Measurements from ENCODE around the gene CAMK4. TPM values are rescaled to one million over a fixed set of nuclear protein-coding genes. Genes with fewer than 3 reads are reported as not detected.

The CAMK4 gene
- total RNA-seq, 4 donors from 2014 or later = 0.45 to 2.5 (median 1.4) TPM

GRCh38 chr5:111513131-111513520 lies 288.9 kb downstream of the CAMK4 start:
- Histone ChIP-seq H3K9me3 (no peaks in the 10 kb centered on the region), H3K36me3 (no peaks in the 10 kb centered on the region), H3K27me3 (no peaks in the 10 kb centered on the region), H3K4me3 (replicated peaks in 1 of 3) (peak overlapping the region in 2 of 3 donors; percentile 27 to 72), H3K27ac (peak overlapping the region; percentile 61 to 93 (median 72)), H3K4me1 (peaks cover 4 to 5% of the 10 kb centered on the region in 2 donors)
- intact Hi-C loops (cut with DNase I) = no loop called here
- TF ChIP-seq, protein P1, sequence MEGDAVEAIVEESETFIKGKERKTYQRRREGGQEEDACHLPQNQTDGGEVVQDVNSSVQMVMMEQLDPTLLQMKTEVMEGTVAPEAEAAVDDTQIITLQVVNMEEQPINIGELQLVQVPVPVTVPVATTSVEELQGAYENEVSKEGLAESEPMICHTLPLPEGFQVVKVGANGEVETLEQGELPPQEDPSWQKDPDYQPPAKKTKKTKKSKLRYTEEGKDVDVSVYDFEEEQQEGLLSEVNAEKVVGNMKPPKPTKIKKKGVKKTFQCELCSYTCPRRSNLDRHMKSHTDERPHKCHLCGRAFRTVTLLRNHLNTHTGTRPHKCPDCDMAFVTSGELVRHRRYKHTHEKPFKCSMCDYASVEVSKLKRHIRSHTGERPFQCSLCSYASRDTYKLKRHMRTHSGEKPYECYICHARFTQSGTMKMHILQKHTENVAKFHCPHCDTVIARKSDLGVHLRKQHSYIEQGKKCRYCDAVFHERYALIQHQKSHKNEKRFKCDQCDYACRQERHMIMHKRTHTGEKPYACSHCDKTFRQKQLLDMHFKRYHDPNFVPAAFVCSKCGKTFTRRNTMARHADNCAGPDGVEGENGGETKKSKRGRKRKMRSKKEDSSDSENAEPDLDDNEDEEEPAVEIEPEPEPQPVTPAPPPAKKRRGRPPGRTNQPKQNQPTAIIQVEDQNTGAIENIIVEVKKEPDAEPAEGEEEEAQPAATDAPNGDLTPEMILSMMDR (IDR thresholded peaks at IDR 0.05) = no peak
- TF ChIP-seq POLR2A (IDR thresholded peaks at IDR 0.05) = no peak
- WGBS, 2 donors = 26 to 33% methylated on average over 6 of the region's 6 CpGs
- DNase-seq = no peak

- Histone ChIP-seq H3K27me3 (no peaks in the 10 kb centered on the region), H3K9me3 (no peaks in the 10 kb centered on the region), H3K4me1 (peaks cover 4 to 5% of the 10 kb centered on the region in 2 donors), H3K27ac (no peak overlapping the region), H3K36me3 (no peaks in the 10 kb centered on the region), H3K4me3 (replicated peaks in 1 of 3) (no peak overlapping the region)
- intact Hi-C loops (cut with DNase I) = no loop called here
- DNase-seq = no peak
- 74 to 86% methylated on average over 3 of the region's 3 CpGs for WGBS, 2 donors
- no peak for TF ChIP-seq POLR2A (IDR thresholded peaks at IDR 0.05)
- TF ChIP-seq, protein P1 (IDR thresholded peaks at IDR 0.05) = no peak
These were observed 289.9 kb downstream of the CAMK4 start for GRCh38 chr5:111514087-111514486.

DNA sequence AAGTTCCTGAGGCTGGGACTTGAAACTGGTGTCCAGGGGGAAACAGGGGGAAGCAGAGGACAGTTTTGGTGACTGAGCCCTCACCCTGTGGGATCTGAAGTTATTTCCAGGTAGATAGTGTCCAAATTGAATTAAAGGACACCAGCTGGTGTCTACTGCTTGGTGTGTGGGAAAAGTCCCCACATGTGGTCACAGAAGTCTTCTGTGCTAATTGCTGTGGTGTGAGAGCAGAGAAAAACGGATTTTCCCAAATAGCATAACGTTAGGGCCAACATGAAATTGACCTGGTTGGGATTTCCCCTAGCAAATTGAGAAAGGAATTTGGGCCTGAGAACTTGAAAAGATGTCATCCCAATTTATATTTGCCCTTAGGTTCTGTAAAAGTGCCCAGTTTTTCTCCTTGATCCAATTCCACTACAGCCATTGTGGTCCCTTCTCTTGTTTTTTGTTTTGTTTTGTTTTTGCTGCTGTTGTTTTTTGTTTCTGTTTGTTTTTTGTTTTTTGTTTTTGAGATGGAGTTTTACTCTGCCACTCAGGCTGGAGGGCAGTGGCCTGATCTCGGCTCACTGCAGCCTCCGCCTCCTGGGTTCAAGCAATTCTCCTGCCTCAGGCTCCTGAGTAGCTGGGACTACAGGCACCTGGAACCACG lies 293.8 kb downstream of the CAMK4 start:
- intact Hi-C loops (cut with DNase I) = no loop called here
- WGBS, 2 donors = 93 to 96% methylated on average over 5 of the region's 5 CpGs

GRCh38 chr5:111518777-111519176 lies 294.6 kb downstream of the CAMK4 start:
- intact Hi-C loops (cut with DNase I) = no loop called here
- no peaks in the 10 kb centered on the region for H3K9me3 ChIP-seq
- WGBS, 2 donors = 95 to 100% methylated on average over 2 of the region's 2 CpGs
- no peak for DNase-seq
- H3K4me3 ChIP-seq (replicated peaks in 1 of 3) = no peak overlapping the region
- no peaks in the 10 kb centered on the region for H3K4me1 ChIP-seq
- H3K36me3 ChIP-seq = no peaks in the 10 kb centered on the region
- TF ChIP-seq, protein P1 (IDR thresholded peaks at IDR 0.05) = no peak
- no peak for TF ChIP-seq POLR2A (IDR thresholded peaks at IDR 0.05)
- H3K27me3 ChIP-seq = no peaks in the 10 kb centered on the region
- no peak overlapping the region for H3K27ac ChIP-seq

More for the DNA sequence above, 293.8 kb downstream of the CAMK4 start:
- Histone ChIP-seq H3K4me1 (peaks cover 4% of the 10 kb centered on the region in 2 donors), H3K4me3 (replicated peaks in 1 of 3) (no peak overlapping the region), H3K9me3 (no peaks in the 10 kb centered on the region), H3K27me3 (no peaks in the 10 kb centered on the region), H3K36me3 (no peaks in the 10 kb centered on the region), H3K27ac (no peak overlapping the region)
- TF ChIP-seq, protein P1 (IDR thresholded peaks at IDR 0.05) = no peak
- no peak for TF ChIP-seq POLR2A (IDR thresholded peaks at IDR 0.05)
- DNase-seq = no peak

DNA sequence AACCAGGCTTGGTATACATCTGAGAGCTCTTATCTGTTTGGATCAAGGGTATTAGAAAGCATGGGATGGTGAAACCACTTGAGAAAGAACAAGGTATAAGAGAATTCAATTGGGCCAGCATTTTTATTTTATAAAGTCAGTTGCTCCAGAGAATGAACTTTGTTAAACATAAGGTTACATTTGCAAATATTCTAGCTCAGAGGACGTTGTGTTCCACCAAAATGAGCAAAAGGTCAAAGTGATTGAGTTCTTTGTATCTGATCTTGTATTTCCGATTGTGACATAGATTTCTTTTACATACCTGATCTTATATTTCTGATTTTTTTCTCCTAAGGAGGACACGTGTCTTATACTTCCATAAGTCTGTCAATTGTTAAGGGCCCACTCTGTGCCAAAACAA lies 296.7 kb downstream of the CAMK4 start:
- intact Hi-C loops (cut with DNase I) = no loop called here
- TF ChIP-seq, protein P1 (IDR thresholded peaks at IDR 0.05) = no peak
- no peak for TF ChIP-seq POLR2A (IDR thresholded peaks at IDR 0.05)
- Histone ChIP-seq H3K4me1 (no peaks in the 10 kb centered on the region), H3K4me3 (replicated peaks in 1 of 3) (no peak overlapping the region), H3K27ac (no peak overlapping the region), H3K36me3 (no peaks in the 10 kb centered on the region), H3K27me3 (no peaks in the 10 kb centered on the region), H3K9me3 (no peaks in the 10 kb centered on the region)
- DNase-seq = no peak
- 83 to 85% methylated on average over 3 of the region's 3 CpGs for WGBS, 2 donors

All from thyroid gland (tissue), 4 donors.